Ovary (tissue), 3 donors: Measurements from ENCODE around the gene SRM.

Experiments
- CTCF ChIP-seq, 3 donors: fragments of 450-650 bp in 2 of 3; fragments of 200-600 bp in 1 of 3; IDR thresholded peaks; one replicate each; pipeline versions ENCODE4 v1.5.1 to v1.8.0; 2016 to 2022; ENCODE audit warnings: antibody characterized with exemption in 3 of 3, mild to moderate bottlenecking in 1 of 3
- POLR2A ChIP-seq: fragments of 450-650 bp; IDR thresholded peaks from one replicate; pipeline ENCODE4 v1.6.1; 2017; ENCODE audit warnings: antibody characterized with exemption, mild to moderate bottlenecking, moderate library complexity
- donor health status: DM: no; HTN: no; CAD: no.

GRCh38 chr1:11072216-11072917 lies 12.5 kb upstream of the SRM start:
- no peak for TF ChIP-seq CTCF (IDR thresholded peaks at IDR 0.05)
- no peak for TF ChIP-seq POLR2A
